Right lung (tissue), 5 donors: ENCODE measurements around the gene GRAMD1B. TPM values are rescaled to one million over a fixed set of nuclear protein-coding genes. Genes with fewer than 3 reads are reported as not detected.

Experiments
- DNase-seq, 2 donors: peaks; one replicate each; pipeline ENCODE4 v3.0.0-alpha.2; 2013
- polyA plus RNA-seq, 5 donors: library from polyadenylated mRNA; unstranded; fragments of 120-200 nt; gene quantifications; one replicate each; pipeline versions ENCODE4 v1.2.1 to v1.2.3, GENCODE V29; 2013; ENCODE audit warnings: inconsistent platforms in 1 of 5, low replicate concordance in 1 of 5; ENCODE audit not compliant: insufficient read length in 5 of 5, insufficient read depth in 1 of 5

GRAMD1B gene
- polyA plus RNA-seq, 5 donors, result 3.8 to 4.5 (median 4.2) TPM

- DNase-seq, result no peak
Observed at GRCh38 chr11:123587559-123587958, 157.5 kb downstream of the GRAMD1B start.

DNA sequence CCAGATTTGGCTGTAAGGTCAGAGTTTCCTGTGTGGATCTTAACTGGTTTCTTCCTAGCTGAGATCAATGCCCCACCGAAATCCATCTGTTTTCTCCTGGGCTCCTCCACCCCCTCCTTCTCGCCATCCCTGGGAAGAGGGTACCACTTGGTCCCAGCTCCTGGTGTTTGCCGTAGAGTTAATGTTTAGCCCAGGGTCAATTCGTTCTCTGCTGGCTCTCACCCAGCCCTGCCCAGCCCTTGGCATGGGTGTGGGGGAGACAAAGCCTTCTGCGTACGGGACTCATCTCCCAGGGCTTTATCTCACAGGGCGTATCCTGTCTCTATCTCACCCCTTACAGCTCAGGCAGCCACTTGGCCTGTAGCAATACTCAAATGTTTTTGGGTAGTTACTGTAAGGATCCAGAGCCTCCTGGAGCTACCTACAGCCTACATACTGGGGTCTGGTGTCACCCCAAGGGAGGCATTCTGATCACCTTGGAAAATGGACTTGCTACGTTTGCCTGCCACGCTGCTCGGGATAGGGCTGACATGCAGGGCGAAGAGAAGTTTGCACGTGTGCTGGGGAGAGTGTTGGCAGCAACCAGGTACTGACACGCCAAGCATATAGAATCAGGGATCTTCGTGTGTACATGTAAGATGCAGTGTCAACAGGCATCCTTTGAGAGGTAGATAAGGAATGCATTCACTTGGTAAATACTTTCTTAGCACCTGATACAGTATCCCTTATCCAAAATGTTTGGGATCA, 158.2 kb downstream of the GRAMD1B start:
- DNase-seq, result no peak

- DNase-seq, result no peak
Observed at GRCh38 chr11:123588864-123589262, 158.8 kb downstream of the GRAMD1B start.

- peak in 1 of 2 donors; percentile 21 for DNase-seq
Observed at GRCh38 chr11:123590296-123590912, 160.3 kb downstream of the GRAMD1B start.

DNA sequence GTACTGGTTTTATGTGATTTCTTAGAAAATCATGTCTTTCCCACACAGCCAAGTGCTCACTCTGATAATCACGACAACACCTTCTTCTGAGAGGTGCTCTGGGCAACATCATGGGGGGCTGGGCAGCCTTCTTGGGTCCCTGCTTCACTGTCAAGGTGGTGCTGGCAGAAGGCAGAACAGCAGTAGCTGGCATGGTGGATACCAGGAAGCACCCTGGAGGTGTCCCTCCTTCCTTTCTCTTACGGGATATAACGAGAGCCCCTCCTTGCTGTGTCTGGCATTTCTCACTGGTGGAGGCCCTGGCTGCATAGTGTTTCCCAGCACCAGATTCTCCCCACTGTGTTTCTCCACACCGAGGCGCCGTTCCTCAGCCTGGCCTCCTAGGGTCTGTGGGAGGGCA, 163.5 kb downstream of the GRAMD1B start:
- no peak for DNase-seq

GRCh38 chr11:123594188-123594901, 164.3 kb downstream of the GRAMD1B start:
- DNase-seq, result no peak

- DNase-seq, result no peak
Observed at GRCh38 chr11:123594921-123595320, 164.9 kb downstream of the GRAMD1B start.

- DNase-seq, result no peak
Observed at GRCh38 chr11:123597859-123598258, 167.8 kb downstream of the GRAMD1B start.

GRCh38 chr11:123601136-123601535, 171.1 kb downstream of the GRAMD1B start:
- peak in 1 of 2 donors; percentile 39 for DNase-seq

- no peak for DNase-seq
Observed at GRCh38 chr11:123601743-123602142, 171.7 kb downstream of the GRAMD1B start.

GRCh38 chr11:123603666-123604065, 173.6 kb downstream of the GRAMD1B start:
- DNase-seq, result no peak

DNA sequence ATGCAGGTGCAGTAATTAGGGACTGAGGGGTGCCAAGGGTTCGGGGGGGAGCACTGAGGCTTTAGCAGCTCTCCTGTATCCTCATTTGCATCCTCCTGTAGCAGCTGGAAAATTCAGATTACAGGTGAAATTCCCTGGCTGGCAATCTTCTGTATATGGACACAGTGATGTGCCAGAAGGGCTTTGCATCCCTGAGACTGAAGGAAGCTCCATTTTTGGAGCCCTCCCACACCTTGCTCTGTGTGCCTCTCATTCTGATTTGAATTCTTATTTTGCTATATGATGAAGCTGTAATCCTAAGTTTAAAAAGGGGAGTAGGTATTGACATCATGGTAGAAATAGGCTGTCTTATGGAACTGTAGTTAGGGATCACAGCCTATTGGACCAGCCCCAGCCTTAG, 177.7 kb downstream of the GRAMD1B start:
- DNase-seq, result no peak

- no peak for DNase-seq
Observed at GRCh38 chr11:123608371-123608770, 178.3 kb downstream of the GRAMD1B start.

DNA sequence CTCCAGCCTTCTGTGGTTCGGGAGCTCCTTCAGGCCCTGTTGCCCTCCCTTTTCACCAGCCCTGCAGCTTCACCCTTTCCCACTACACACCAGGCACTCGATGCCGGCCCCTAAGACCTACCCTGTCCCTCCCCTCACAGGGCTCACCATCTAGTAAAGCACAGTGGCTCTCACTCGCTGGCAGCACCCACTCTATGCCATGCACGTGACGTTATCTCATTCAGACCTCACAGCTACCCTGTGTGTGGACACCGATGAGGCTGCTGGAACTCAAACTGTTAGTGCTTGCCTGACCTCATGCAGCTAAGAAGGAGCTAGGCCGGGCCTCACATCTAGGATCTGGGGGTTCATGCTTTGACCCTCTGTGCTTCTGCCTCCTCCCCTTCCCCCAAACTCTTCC, 178.9 kb downstream of the GRAMD1B start:
- no peak for DNase-seq

- DNase-seq, result no peak
Observed at GRCh38 chr11:123611698-123612097, 181.6 kb downstream of the GRAMD1B start.

DNA sequence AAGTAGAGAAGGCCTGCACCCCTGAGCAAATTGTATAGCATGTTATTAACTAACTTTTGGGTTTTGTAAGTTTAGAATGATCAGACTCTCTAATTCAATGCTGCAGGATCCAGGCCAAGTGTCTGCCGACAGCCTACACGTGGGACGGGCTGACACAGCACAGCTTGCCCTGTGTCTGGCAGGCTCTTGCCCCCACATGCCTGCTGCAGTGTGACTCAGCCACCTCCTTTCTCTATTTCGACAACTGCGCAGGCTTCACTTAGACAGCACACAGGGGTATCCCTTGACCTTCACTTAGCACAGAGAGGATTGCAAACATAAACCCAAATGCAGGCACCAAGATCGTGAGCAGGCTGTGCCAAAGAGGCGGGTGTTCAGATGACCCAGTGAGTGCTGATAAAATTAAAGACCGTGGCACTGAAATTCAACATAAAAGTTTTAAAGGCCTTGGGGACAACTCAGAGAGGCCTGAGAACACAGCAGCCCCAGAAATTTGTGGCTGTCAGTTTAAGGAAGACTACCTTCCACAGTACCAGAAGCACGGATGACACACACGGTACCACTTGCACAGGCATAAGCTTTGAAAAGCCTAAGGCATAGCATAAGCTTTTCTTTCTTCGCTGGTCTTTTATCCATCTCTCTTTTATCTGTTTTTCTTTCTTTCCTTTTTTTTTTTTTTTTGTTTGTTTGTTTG, 186.6 kb downstream of the GRAMD1B start:
- peak; percentile 24 to 28 for DNase-seq

DNA sequence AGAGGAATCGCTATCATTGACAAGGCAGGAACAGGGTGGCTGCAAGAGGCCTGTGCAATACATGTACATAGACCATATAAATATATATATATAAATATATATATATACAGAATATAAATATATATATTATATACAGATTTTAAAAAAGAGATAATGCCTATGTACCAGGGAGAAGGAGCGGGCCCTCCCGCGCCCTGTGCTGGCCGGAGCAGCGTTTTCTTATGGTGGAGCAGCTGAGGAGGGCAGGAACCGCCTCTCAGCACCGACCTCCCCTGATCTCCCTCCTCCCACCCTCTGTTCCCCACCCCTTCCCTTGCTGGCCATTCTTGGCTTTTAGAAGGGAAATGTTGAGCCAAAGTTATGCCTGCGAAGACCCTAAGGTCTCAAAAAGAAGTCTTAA, 192.5 kb downstream of the GRAMD1B start:
- no peak for DNase-seq

GRCh38 chr11:123624974-123625373, 194.9 kb downstream of the GRAMD1B start:
- DNase-seq, result no peak

- DNase-seq, result peak; percentile 52 to 70
Observed at GRCh38 chr11:123628936-123629683, 199.0 kb downstream of the GRAMD1B start.

DNA sequence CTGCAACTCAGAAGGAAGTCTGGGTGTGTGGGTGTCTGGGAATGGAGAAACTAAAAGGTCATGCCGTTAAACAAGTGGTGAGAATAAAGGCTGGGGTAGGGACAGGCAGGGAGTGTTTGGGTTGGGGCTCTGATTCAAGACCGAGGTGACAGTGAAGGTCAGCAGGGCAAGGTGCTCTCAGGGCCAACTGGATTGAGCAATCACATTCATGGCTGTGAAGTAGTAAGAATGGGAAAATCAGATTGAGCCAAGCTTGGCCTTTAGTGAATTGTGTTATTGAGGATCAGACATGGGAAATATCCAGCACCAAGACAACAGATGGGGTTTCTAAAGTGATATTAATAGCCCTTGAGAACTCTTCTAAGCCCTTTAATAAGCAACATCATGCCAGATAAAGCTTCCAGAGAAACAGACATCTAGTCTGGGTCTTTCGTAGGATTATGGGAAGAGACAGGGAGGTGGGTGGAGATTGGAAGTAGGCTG, 200.1 kb downstream of the GRAMD1B start:
- DNase-seq, result no peak

- DNase-seq, result no peak
Observed at GRCh38 chr11:123640029-123640428, 210.0 kb downstream of the GRAMD1B start.
